ENCODE data around the gene CHD1L.

DNA sequence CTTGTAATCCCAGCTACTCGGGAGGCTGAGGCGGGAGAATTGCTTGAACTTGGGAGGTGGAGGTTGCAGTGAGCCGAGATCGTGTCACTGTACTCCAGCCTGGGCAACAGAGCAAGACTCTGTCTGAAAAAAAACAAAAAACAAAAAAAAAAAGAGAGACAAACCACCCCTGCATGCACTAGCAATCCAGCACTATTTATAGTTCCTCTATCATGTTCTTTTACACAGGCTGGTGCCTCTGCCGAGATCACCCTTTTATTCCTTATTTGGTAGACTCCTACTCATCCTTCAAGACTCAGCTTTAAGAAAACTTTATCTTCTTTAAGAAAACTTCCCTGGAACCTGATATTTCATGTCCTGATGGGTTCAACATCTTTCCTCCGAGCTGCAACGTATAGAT, 28.2 kb upstream of the CHD1L start:
- TF ChIP-seq, protein P1, sequence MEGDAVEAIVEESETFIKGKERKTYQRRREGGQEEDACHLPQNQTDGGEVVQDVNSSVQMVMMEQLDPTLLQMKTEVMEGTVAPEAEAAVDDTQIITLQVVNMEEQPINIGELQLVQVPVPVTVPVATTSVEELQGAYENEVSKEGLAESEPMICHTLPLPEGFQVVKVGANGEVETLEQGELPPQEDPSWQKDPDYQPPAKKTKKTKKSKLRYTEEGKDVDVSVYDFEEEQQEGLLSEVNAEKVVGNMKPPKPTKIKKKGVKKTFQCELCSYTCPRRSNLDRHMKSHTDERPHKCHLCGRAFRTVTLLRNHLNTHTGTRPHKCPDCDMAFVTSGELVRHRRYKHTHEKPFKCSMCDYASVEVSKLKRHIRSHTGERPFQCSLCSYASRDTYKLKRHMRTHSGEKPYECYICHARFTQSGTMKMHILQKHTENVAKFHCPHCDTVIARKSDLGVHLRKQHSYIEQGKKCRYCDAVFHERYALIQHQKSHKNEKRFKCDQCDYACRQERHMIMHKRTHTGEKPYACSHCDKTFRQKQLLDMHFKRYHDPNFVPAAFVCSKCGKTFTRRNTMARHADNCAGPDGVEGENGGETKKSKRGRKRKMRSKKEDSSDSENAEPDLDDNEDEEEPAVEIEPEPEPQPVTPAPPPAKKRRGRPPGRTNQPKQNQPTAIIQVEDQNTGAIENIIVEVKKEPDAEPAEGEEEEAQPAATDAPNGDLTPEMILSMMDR (IDR thresholded peaks at IDR 0.05): no peak
- no peak for TF ChIP-seq POLR2A (IDR thresholded peaks at IDR 0.05)
